Keratinocyte (primary cell): Measurements from ENCODE around the gene DMD. TPM values are rescaled to one million over a fixed set of nuclear protein-coding genes. Genes with fewer than 3 reads are reported as not detected.

Source experiments
- DNase-seq: peaks from one replicate; pipeline ENCODE4 v3.0.0-alpha.2; 2011; ENCODE audit warnings: low read depth, missing footprints, low spot score
- FAIRE-seq: peaks from 2 replicates; lab custom pipeline; 2011; peaks lifted over from hg19 to GRCh38; lab: Jason Lieb, UNC
- H2AFZ ChIP-seq: 2 replicates; pipeline ENCODE4 v1.6.0; 2012; ENCODE audit warnings: low read length, control low read depth, inconsistent platforms; ENCODE audit not compliant: control insufficient read depth
- H3K27ac ChIP-seq: 2 replicates; pipeline ENCODE4 v1.5.1; 2011; ENCODE audit warnings: low read length; ENCODE audit not compliant: control insufficient read depth, insufficient read depth
- H3K27me3 ChIP-seq: 3 replicates; pipeline ENCODE4 v1.6.0; 2011; ENCODE audit warnings: low read length; ENCODE audit not compliant: control insufficient read depth, insufficient read depth; ENCODE audit errors: extremely low read depth
- H3K36me3 ChIP-seq, 2 experiments: 2 replicates in 1 of 2; 3 replicates in 1 of 2; pipeline ENCODE4 v1.5.1; 2011; ENCODE audit warnings: low read length in 2 of 2, mild to moderate bottlenecking in 1 of 2; ENCODE audit not compliant: control insufficient read depth in 2 of 2, insufficient read depth in 2 of 2; ENCODE audit errors: extremely low read depth in 1 of 2
- H3K4me1 ChIP-seq: 3 replicates; pipeline ENCODE4 v1.5.1; 2011; ENCODE audit warnings: low read length; ENCODE audit not compliant: control insufficient read depth, insufficient read depth; ENCODE audit errors: extremely low read depth
- H3K4me2 ChIP-seq: 3 replicates; pipeline ENCODE4 v1.6.0; 2011; ENCODE audit warnings: low read depth, low read length; ENCODE audit not compliant: control insufficient read depth, insufficient read depth; ENCODE audit errors: extremely low read depth
- H3K4me3 ChIP-seq, 3 experiments: fragments of 200-600 bp in 1 of 3; sonication (generic) in 1 of 3; 2 replicates in 2 of 3; 3 replicates in 1 of 3; pipeline ENCODE4 v1.5.1; 2011 to 2016; ENCODE audit warnings: low read length in 3 of 3, mild to moderate bottlenecking in 3 of 3, control low read depth in 2 of 3, inconsistent platforms in 1 of 3, low read depth in 1 of 3, mixed read lengths in 1 of 3, mixed run types in 1 of 3, moderate library complexity in 1 of 3; ENCODE audit not compliant: control insufficient read depth in 2 of 3, insufficient read depth in 2 of 3; ENCODE audit errors: extremely low read depth in 1 of 3
- H3K79me2 ChIP-seq: 2 replicates; pipeline ENCODE4 v1.6.0; 2012; ENCODE audit warnings: low read length; ENCODE audit not compliant: control insufficient read depth, insufficient read depth
- H3K9ac ChIP-seq: 3 replicates; pipeline ENCODE4 v1.6.0; 2011; ENCODE audit warnings: low read length; ENCODE audit not compliant: control insufficient read depth, insufficient read depth; ENCODE audit errors: extremely low read depth
- H3K9me1 ChIP-seq: 3 replicates; pipeline ENCODE4 v1.6.0; 2011; ENCODE audit warnings: low read length; ENCODE audit not compliant: control insufficient read depth, insufficient read depth; ENCODE audit errors: extremely low read depth
- H3K9me3 ChIP-seq: 2 replicates; pipeline ENCODE4 v1.5.1; 2012; ENCODE audit warnings: low read depth, low read length; ENCODE audit not compliant: control insufficient read depth
- H4K20me1 ChIP-seq: 3 replicates; pipeline ENCODE4 v1.6.0; 2011; ENCODE audit warnings: low read length; ENCODE audit not compliant: control insufficient read depth, insufficient read depth; ENCODE audit errors: extremely low read depth
- CTCF ChIP-seq, 3 experiments: IDR thresholded peaks in 1 of 3; conservative IDR thresholded peaks in 1 of 3; optimal IDR thresholded peaks in 1 of 3; 2 replicates in 2 of 3; 3 replicates in 1 of 3; pipeline versions ENCODE3 to v1.5.1; 2011; ENCODE audit warnings: low read length in 3 of 3, mild to moderate bottlenecking in 3 of 3, moderate library complexity in 2 of 3, control low read depth in 1 of 3, inconsistent platforms in 1 of 3; ENCODE audit not compliant: insufficient read depth in 2 of 3; ENCODE audit errors: extremely low read depth in 1 of 3
- EZH2 ChIP-seq: IDR thresholded peaks from one replicate; pipeline ENCODE4 v1.6.1; 2012; ENCODE audit warnings: inconsistent platforms, mild to moderate bottlenecking, low read length, moderate library complexity
- dilution Hi-C: fragments of 300-500 bp; cut with MboI; formaldehyde crosslinking; loops from one replicate; pipeline ENCODE4 v1.7.0; 2020; ENCODE audit warnings: low sequenced_read_pairs; ENCODE audit not compliant: extremely low pct_ligation_motif_present
- polyA plus RNA-seq, 5 experiments: library from polyadenylated mRNA; depleted of rRNA in 3 of 5; stranded (reverse) in 3 of 5; stranded (forward) in 1 of 5; unstranded in 1 of 5; fragments of >200 nt; gene quantifications; 1 replicate in 1 of 5; 2 replicates in 3 of 5; 3 replicates in 1 of 5; pipeline versions ENCODE4 v1.2.1 to v1.2.3, GENCODE V29; 2011 to 2012; ENCODE audit warnings: missing spikeins in 2 of 5, low read depth in 1 of 5, low replicate concordance in 1 of 5

Gene DMD
- polyA plus RNA-seq, 1 donor (not counting 4 experiments of a cell fraction or from before 2014, with no cell fraction given) = 8.9 TPM

- Histone ChIP-seq H3K9me1 (no peaks in the 10 kb centered on the region), H3K27ac (no peak overlapping the region), H3K9me3 (no peaks in the 10 kb centered on the region), H3K4me2 (no peak overlapping the region), H3K4me1 (no peaks in the 10 kb centered on the region), H3K27me3 (no peaks in the 10 kb centered on the region), H3K36me3 (no peaks in the 10 kb centered on the region), H3K9ac (no peak overlapping the region), H2AFZ (no peak overlapping the region), H3K79me2 (no peaks in the 10 kb centered on the region), H4K20me1 (no peaks in the 10 kb centered on the region), H3K4me3 (no peak overlapping the region)
- no peak for DNase-seq
- dilution Hi-C loops = no loop called here
- no peak for FAIRE-seq
- TF ChIP-seq EZH2 (no peak), CTCF (optimal IDR thresholded peaks at IDR 0.05 in 1 of 3, IDR thresholded peaks at IDR 0.05 in 1 of 3, conservative IDR thresholded peaks at IDR 0.05 in 1 of 3; ENCODE audit: extremely low read depth in 1 of 3, insufficient read depth in 2 of 3, low read length in 3 of 3) (no peak)
Observed at GRCh38 chrX:31838617-31839016, 1372.7 kb downstream of the DMD start.

DNA sequence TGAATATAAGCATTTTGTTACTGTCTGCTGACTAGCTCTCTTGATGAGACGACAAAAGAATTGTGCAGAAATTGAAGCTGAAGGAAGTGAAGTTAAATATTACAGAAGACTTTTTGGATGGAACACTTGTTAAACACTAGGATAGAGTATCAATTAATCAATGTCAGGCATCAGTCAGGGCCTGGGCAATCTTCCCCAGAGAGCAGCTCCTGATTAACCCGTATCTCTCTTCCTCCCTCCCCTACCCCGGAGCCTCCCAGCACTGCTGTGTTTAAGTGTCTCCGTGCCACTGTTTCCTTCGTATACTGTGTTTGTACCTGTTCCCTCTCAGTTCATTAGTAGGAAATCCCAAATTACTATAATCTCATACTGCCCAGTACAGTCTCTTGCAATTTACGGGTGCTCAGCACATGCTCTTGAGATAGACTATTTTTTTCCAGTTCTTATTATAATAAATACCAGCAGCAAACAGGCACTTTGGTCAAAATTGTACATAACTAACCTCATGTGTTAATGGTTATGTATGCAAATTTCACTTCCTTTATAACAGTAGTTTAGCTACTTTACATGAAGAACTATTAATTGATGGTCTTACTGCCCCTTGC lies 1373.8 kb downstream of the DMD start:
- FAIRE-seq (no peak), DNase-seq (no peak)
- dilution Hi-C loops = no loop called here
- Histone ChIP-seq H3K79me2 (no peaks in the 10 kb centered on the region), H3K4me3 (no peak overlapping the region), H4K20me1 (no peaks in the 10 kb centered on the region), H3K36me3 (no peaks in the 10 kb centered on the region), H3K4me1 (no peaks in the 10 kb centered on the region), H3K9me1 (no peaks in the 10 kb centered on the region), H3K9me3 (no peaks in the 10 kb centered on the region), H3K9ac (no peak overlapping the region), H2AFZ (no peak overlapping the region), H3K27me3 (no peaks in the 10 kb centered on the region), H3K4me2 (no peak overlapping the region), H3K27ac (no peak overlapping the region)
- TF ChIP-seq CTCF (optimal IDR thresholded peaks at IDR 0.05 in 1 of 3, IDR thresholded peaks at IDR 0.05 in 1 of 3, conservative IDR thresholded peaks at IDR 0.05 in 1 of 3; ENCODE audit: extremely low read depth in 1 of 3, insufficient read depth in 2 of 3, low read length in 3 of 3) (no peak), EZH2 (no peak)
